22Rv1 (cell line): ENCODE data around the gene ARL4C.

Source experiments
- CTCF ChIP-seq: fragments of 450-650 bp; IDR thresholded peaks from 2 replicates; pipeline ENCODE4 v1.5.1; 2017; ENCODE audit warnings: mild to moderate bottlenecking
- ZFX ChIP-seq: fragments of 450-650 bp; IDR thresholded peaks from 2 replicates; pipeline ENCODE4 v1.6.1; 2017; ENCODE audit warnings: antibody characterized with exemption, borderline replicate concordance

- TF ChIP-seq CTCF, result no peak
- TF ChIP-seq ZFX, result no peak
These were observed 4.0 kb downstream of the ARL4C start for GRCh38 chr2:234492717-234493485.
